HEK293 (cell line): ENCODE measurements around the gene SREBF2.

Source experiments
- GLIS1 ChIP-seq: fragments of 450-650 bp; formaldehyde crosslinking; IDR thresholded peaks from 2 replicates; pipeline ENCODE4 v1.5.1; 2016; ENCODE audit warnings: missing biosample characterization, missing genetic modification characterization
- GLIS2 ChIP-seq: fragments of 450-650 bp; formaldehyde crosslinking; IDR thresholded peaks from 2 replicates; pipeline ENCODE4 v1.5.1; 2016; ENCODE audit warnings: missing biosample characterization, missing genetic modification characterization
- IKZF3 ChIP-seq: fragments of 450-650 bp; IDR thresholded peaks from 2 replicates; pipeline ENCODE4 v1.5.0; 2018; ENCODE audit warnings: missing biosample characterization, mild to moderate bottlenecking, missing genetic modification characterization, moderate library complexity
- INSM2 ChIP-seq: fragments of 450-650 bp; formaldehyde crosslinking; IDR thresholded peaks from 2 replicates; pipeline ENCODE4 v1.5.1; 2016; ENCODE audit warnings: missing biosample characterization, missing genetic modification characterization
- KLF10 ChIP-seq: fragments of 450-650 bp; IDR thresholded peaks from 2 replicates; pipeline ENCODE4 v1.5.1; 2018; ENCODE audit warnings: missing biosample characterization, mild to moderate bottlenecking, missing genetic modification characterization
- KLF8 ChIP-seq: fragments of 450-650 bp; formaldehyde crosslinking; IDR thresholded peaks from 2 replicates; pipeline ENCODE4 v1.5.1; 2016; ENCODE audit warnings: missing biosample characterization, missing genetic modification characterization
- KLF9 ChIP-seq: fragments of 450-650 bp; formaldehyde crosslinking; IDR thresholded peaks from 2 replicates; pipeline ENCODE4 v1.5.1; 2016; ENCODE audit warnings: missing biosample characterization, missing genetic modification characterization, low read depth
- MEIS1 ChIP-seq: sonication (generic); formaldehyde crosslinking; IDR thresholded peaks from 2 replicates; pipeline ENCODE4 v1.8.1; 2022; ENCODE audit warnings: missing genetic modification reagents, mild to moderate bottlenecking, borderline replicate concordance
- RBAK ChIP-seq: fragments of 450-650 bp; formaldehyde crosslinking; IDR thresholded peaks from 2 replicates; pipeline ENCODE4 v1.5.1; 2016; ENCODE audit warnings: missing biosample characterization, missing genetic modification characterization
- SCRT1 ChIP-seq: fragments of 450-650 bp; formaldehyde crosslinking; IDR thresholded peaks from 2 replicates; pipeline ENCODE4 v1.5.1; 2016; ENCODE audit warnings: missing biosample characterization, missing genetic modification characterization, borderline replicate concordance
- YY1 ChIP-seq: fragments of 450-650 bp; formaldehyde crosslinking; IDR thresholded peaks from 2 replicates; pipeline ENCODE4 v1.5.1; 2018; ENCODE audit warnings: missing biosample characterization, missing genetic modification characterization
- ZBTB1 ChIP-seq: fragments of 450-650 bp; formaldehyde crosslinking; IDR thresholded peaks from 2 replicates; pipeline ENCODE4 v1.5.1; 2016; ENCODE audit warnings: missing biosample characterization, missing genetic modification characterization
- ZBTB17 ChIP-seq: fragments of 450-650 bp; formaldehyde crosslinking; IDR thresholded peaks from 2 replicates; pipeline ENCODE4 v1.5.1; 2016; ENCODE audit warnings: missing biosample characterization, missing genetic modification characterization
- ZNF155 ChIP-seq: fragments of 450-650 bp; formaldehyde crosslinking; IDR thresholded peaks from 2 replicates; pipeline ENCODE4 v1.5.1; 2016; ENCODE audit warnings: missing biosample characterization, missing genetic modification characterization
- ZNF175 ChIP-seq: fragments of 450-650 bp; formaldehyde crosslinking; IDR thresholded peaks from 2 replicates; pipeline ENCODE4 v1.5.1; 2016; ENCODE audit warnings: missing biosample characterization, missing genetic modification characterization
- ZNF2 ChIP-seq: fragments of 450-650 bp; formaldehyde crosslinking; IDR thresholded peaks from 2 replicates; pipeline ENCODE4 v1.5.1; 2016; ENCODE audit warnings: missing biosample characterization, missing genetic modification characterization
- ZNF24 ChIP-seq: fragments of 450-650 bp; formaldehyde crosslinking; IDR thresholded peaks from 2 replicates; pipeline ENCODE4 v1.5.1; 2016; ENCODE audit warnings: missing biosample characterization, missing genetic modification characterization
- ZNF37A ChIP-seq: fragments of 450-650 bp; IDR thresholded peaks from 2 replicates; pipeline ENCODE4 v1.5.1; 2018; ENCODE audit warnings: missing biosample characterization, missing genetic modification characterization
- ZNF501 ChIP-seq: fragments of 450-650 bp; formaldehyde crosslinking; IDR thresholded peaks from 2 replicates; pipeline ENCODE4 v1.5.1; 2016; ENCODE audit warnings: missing biosample characterization, missing genetic modification characterization
- ZNF518A ChIP-seq: fragments of 450-650 bp; formaldehyde crosslinking; conservative IDR thresholded peaks from 2 replicates; pipeline ENCODE4 v1.5.1; 2016; ENCODE audit warnings: low read depth, missing biosample characterization, missing genetic modification characterization
- ZNF544 ChIP-seq: fragments of 450-650 bp; formaldehyde crosslinking; IDR thresholded peaks from 2 replicates; pipeline ENCODE4 v1.5.0; 2017; ENCODE audit warnings: missing biosample characterization, missing genetic modification characterization
- ZNF558 ChIP-seq: fragments of 450-650 bp; formaldehyde crosslinking; IDR thresholded peaks from 2 replicates; pipeline ENCODE4 v1.5.1; 2016; ENCODE audit warnings: missing biosample characterization, missing genetic modification characterization
- ZNF561 ChIP-seq: fragments of 450-650 bp; IDR thresholded peaks from 2 replicates; pipeline ENCODE4 v1.5.1; 2018; ENCODE audit warnings: missing biosample characterization, missing genetic modification characterization, borderline replicate concordance
- ZNF571 ChIP-seq: fragments of 450-650 bp; formaldehyde crosslinking; IDR thresholded peaks from 2 replicates; pipeline ENCODE4 v1.5.0; 2017; ENCODE audit warnings: missing biosample characterization, missing genetic modification characterization
- ZNF596 ChIP-seq: fragments of 450-650 bp; IDR thresholded peaks from 2 replicates; pipeline ENCODE4 v1.5.0; 2018; ENCODE audit warnings: missing biosample characterization, mild to moderate bottlenecking, missing genetic modification characterization, moderate library complexity
- ZNF624 ChIP-seq: fragments of 450-650 bp; formaldehyde crosslinking; IDR thresholded peaks from 2 replicates; pipeline ENCODE4 v1.5.1; 2017; ENCODE audit warnings: missing biosample characterization, missing genetic modification characterization
- ZNF629 ChIP-seq: fragments of 450-650 bp; formaldehyde crosslinking; IDR thresholded peaks from 2 replicates; pipeline ENCODE4 v1.5.1; 2017; ENCODE audit warnings: missing biosample characterization, missing genetic modification characterization
- ZNF660 ChIP-seq: fragments of 450-650 bp; IDR thresholded peaks from 2 replicates; pipeline ENCODE4 v1.5.1; 2018; ENCODE audit warnings: missing biosample characterization, mild to moderate bottlenecking, missing genetic modification characterization
- ZNF777 ChIP-seq: fragments of 450-650 bp; formaldehyde crosslinking; IDR thresholded peaks from 2 replicates; pipeline ENCODE4 v1.5.1; 2017; ENCODE audit warnings: missing biosample characterization, missing genetic modification characterization, borderline replicate concordance
- ZNF785 ChIP-seq: fragments of 450-650 bp; formaldehyde crosslinking; IDR thresholded peaks from 2 replicates; pipeline ENCODE4 v1.5.1; 2016; ENCODE audit warnings: missing biosample characterization, missing genetic modification characterization
- ZNF830 ChIP-seq: fragments of 450-650 bp; IDR thresholded peaks from 2 replicates; pipeline ENCODE4 v1.5.0; 2018; ENCODE audit warnings: missing biosample characterization, missing genetic modification characterization, low read depth, mild to moderate bottlenecking, moderate library complexity
- ZNF837 ChIP-seq: fragments of 450-650 bp; formaldehyde crosslinking; IDR thresholded peaks from 2 replicates; pipeline ENCODE4 v1.5.1; 2016; ENCODE audit warnings: missing biosample characterization, missing genetic modification characterization
- ZSCAN23 ChIP-seq: fragments of 450-650 bp; formaldehyde crosslinking; IDR thresholded peaks from 2 replicates; pipeline ENCODE4 v1.5.1; 2016; ENCODE audit warnings: missing biosample characterization, missing genetic modification characterization
- TF ChIP-seq, protein P1 (sequence below): fragments of 450-650 bp; formaldehyde crosslinking; IDR thresholded peaks from 2 replicates; pipeline ENCODE4 v1.5.1; 2016; ENCODE audit warnings: missing biosample characterization, missing genetic modification characterization

SREBF2 gene

DNA sequence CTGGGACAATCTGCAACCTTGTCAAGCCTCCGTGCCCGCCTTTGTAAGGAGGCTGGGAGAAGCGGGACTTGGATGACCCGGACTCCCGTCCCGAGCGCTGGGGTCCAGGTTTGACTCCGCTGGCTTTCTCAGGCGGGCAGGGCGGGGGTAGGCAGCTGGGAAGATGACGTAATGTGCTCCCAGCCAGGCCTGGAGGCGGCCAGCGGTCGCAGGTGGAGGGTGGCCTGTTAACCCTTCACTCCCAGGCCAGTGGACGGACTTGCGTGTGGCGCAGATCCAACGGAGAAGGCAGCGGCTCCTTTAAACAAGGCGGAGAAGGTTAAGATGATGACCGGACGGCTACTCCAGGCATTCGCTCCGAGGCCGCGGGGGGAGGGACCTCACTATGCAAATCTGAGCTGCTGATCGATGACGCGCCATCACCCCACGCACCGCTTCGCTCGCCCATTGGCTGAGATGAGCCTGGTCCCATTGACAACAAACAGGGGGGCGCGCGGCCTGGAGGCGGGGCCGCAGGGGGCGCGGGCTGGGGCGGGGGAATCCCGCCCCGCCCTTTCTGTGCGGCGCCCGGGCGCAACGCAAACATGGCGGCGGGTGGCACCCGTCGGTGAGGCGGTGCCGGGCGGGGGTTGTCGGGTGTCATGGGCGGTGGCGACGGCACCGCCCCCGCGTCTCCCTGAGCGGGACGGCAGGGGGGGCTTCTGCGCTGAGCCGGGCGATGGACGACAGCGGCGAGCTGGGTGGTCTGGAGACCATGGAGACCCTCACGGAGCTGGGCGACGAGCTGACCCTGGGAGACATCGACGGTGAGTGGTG lies at the start of gene SREBF2 (continued):
- peak; percentile 97 for TF ChIP-seq GLIS2 (tag by site-specific recombination)
- TF ChIP-seq ZNF660: peak; percentile 67
- peak; percentile 76; the same call in 1 of the 2 replicates for TF ChIP-seq ZNF561 (tag by site-specific recombination)
- TF ChIP-seq ZNF558: no peak; the same call in 1 of the 2 replicates
- no peak for TF ChIP-seq ZNF155
- TF ChIP-seq RBAK (tag by site-specific recombination): no peak
- TF ChIP-seq ZNF629 (tag by site-specific recombination): peak; percentile 97
- TF ChIP-seq KLF8 (tag by site-specific recombination): peak; percentile 87
- no peak for TF ChIP-seq ZNF544
- TF ChIP-seq YY1 (tag by site-specific recombination): peak; percentile 83
- 0 out of 2 replicates have a peak, but pooled peaks have one; percentile 13 for TF ChIP-seq ZBTB1 (tag by site-specific recombination)
- no peak for TF ChIP-seq ZNF624
- TF ChIP-seq ZBTB17 (tag by site-specific recombination): peak; percentile 98
- peak; percentile 69 for TF ChIP-seq ZNF501 (tag by site-specific recombination)
- no peak for TF ChIP-seq ZNF830
- TF ChIP-seq ZSCAN23 (tag by site-specific recombination): no peak
- TF ChIP-seq ZNF785 (tag by site-specific recombination): 0 out of 2 replicates have a peak, but pooled peaks have one; percentile 55
- TF ChIP-seq INSM2 (tag by site-specific recombination): peak; percentile 82; the same call in 1 of the 2 replicates
- TF ChIP-seq KLF9 (tag by site-specific recombination): peak; percentile 85
- no peak for TF ChIP-seq SCRT1 (tag by site-specific recombination)
- peak; percentile 70 for TF ChIP-seq ZNF24 (tag by site-specific recombination)
- peak; percentile 92 for TF ChIP-seq IKZF3
- TF ChIP-seq, protein P1, sequence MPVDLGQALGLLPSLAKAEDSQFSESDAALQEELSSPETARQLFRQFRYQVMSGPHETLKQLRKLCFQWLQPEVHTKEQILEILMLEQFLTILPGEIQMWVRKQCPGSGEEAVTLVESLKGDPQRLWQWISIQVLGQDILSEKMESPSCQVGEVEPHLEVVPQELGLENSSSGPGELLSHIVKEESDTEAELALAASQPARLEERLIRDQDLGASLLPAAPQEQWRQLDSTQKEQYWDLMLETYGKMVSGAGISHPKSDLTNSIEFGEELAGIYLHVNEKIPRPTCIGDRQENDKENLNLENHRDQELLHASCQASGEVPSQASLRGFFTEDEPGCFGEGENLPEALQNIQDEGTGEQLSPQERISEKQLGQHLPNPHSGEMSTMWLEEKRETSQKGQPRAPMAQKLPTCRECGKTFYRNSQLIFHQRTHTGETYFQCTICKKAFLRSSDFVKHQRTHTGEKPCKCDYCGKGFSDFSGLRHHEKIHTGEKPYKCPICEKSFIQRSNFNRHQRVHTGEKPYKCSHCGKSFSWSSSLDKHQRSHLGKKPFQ (tag by site-specific recombination): no peak
- TF ChIP-seq GLIS1 (tag by site-specific recombination): peak; percentile 93
- TF ChIP-seq ZNF596 (tag by site-specific recombination): no peak
- peak; percentile 90 for TF ChIP-seq ZNF777
- peak; percentile 96 for TF ChIP-seq KLF10 (tag by site-specific recombination)
- TF ChIP-seq ZNF175: no peak
- TF ChIP-seq ZNF571: no peak
- TF ChIP-seq ZNF837: no peak
- TF ChIP-seq MEIS1 (CRISPR knock-in tag): no peak
- no peak for TF ChIP-seq ZNF518A (tag by site-specific recombination)
- peak; percentile 54 for TF ChIP-seq ZNF2 (tag by site-specific recombination)
- TF ChIP-seq ZNF37A (tag by site-specific recombination): no peak
